ENCODE data around the gene CEBPZ. TPM values are rescaled to one million over a fixed set of nuclear protein-coding genes. Genes with fewer than 3 reads are reported as not detected.

The CEBPZ gene
- total and polyA plus RNA-seq, 2 of the 13 experiments (the other 11 are each of a cell fraction or from before 2014, with no cell fraction given): 14.4 to 117 TPM

DNA sequence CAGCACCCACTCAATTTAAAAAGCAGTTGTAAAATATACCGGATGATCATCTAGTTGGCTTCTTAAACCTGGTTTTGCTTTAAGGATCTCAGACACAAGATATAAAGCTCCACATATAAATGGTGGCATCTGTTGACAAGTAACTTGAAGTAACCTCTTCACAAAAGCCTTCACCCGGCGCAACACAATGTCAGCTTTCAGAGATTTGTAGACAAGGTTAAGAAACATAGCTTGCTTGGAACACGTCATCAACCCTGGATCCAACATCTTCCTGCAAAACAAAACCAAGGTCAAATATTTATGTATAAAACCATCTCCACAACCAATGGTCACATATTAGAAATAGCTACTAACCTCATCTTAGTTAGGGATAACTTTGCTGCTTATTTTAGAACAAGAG, 8.3 kb downstream of the CEBPZ start:
- intact Hi-C loops (cut with micrococcal nuclease; ENCODE audit: unreplicated experiment) (no loop called here), in situ Hi-C loops (cut with HindIII; ENCODE audit: extremely low pct_ligation_motif_present, low pct_unique_long_range_greater_than_20kb) (no loop called here)
- Histone ChIP-seq H3K9me3 (ENCODE audit: low read length) (no peaks in the 10 kb centered on the region), H3K27ac (ENCODE audit: extremely low read length, insufficient read depth, low read length) (no peak overlapping the region), H4K20me1 (ENCODE audit: insufficient read depth, low read length) (peaks cover 6% of the 10 kb centered on the region), H3K4me1 (ENCODE audit: insufficient read depth, low read length) (peaks cover 38% of the 10 kb centered on the region), H3K79me2 (ENCODE audit: insufficient read depth, low read length) (peaks cover 38% of the 10 kb centered on the region), H3K36me3 (replicated peaks in 1 of 2; ENCODE audit: control insufficient read depth in 1 of 2, insufficient read depth in 2 of 2, low read length in 2 of 2) (peaks cover 21 to 63% of the 10 kb centered on the region in 2 experiments), H3K4me3 (replicated peaks in 1 of 3; ENCODE audit: insufficient read depth in 1 of 3, low read depth in 2 of 3, low read length in 3 of 3) (no peak overlapping the region), H3K27me3 (ENCODE audit: control insufficient read depth in 1 of 2, insufficient read depth in 2 of 2, low read length in 2 of 2) (no peaks in the 10 kb centered on the region), H3K9ac (ENCODE audit: insufficient read depth, low read depth, low read length) (no peak overlapping the region), H3K4me2 (ENCODE audit: low read depth, low read length) (no peak overlapping the region), H2AFZ (ENCODE audit: low read length) (no peak overlapping the region)
- ATAC-seq: no peak
- no peak for DNase-seq (ENCODE audit: low spot score)
- WGBS (ENCODE audit: low lambda C conversion rate): over 99% methylated on average over 4 of the region's 4 CpGs
- no TSS peak for BruUV-seq (replicated peaks)
- TF ChIP-seq MAZ (IDR thresholded peaks at IDR 0.05; ENCODE audit: borderline replicate concordance, low read depth, low read length) (no peak), MAZ (CRISPR knock-in tag; IDR thresholded peaks at IDR 0.05; ENCODE audit: low read depth) (no peak), ZNF775 (CRISPR knock-in tag; IDR thresholded peaks at IDR 0.05; ENCODE audit: borderline replicate concordance) (no peak), ZMYM3 (CRISPR knock-in tag; IDR thresholded peaks at IDR 0.05) (no peak), TAF15 (IDR thresholded peaks at IDR 0.05; ENCODE audit: low read depth, low read length, poor library complexity, severe bottlenecking) (no peak), NCOA2 (CRISPR knock-in tag; IDR thresholded peaks at IDR 0.05) (no peak), SYNCRIP (IDR thresholded peaks at IDR 0.05; ENCODE audit: insufficient read depth, low read depth, low read length) (no peak), NR2C2 (CRISPR knock-in tag; IDR thresholded peaks at IDR 0.05; ENCODE audit: borderline replicate concordance) (no peak), SIX1 (CRISPR knock-in tag; IDR thresholded peaks at IDR 0.05; ENCODE audit: borderline replicate concordance) (no peak), ZNF891 (CRISPR knock-in tag; IDR thresholded peaks at IDR 0.05) (no peak), IRF2 (CRISPR knock-in tag; IDR thresholded peaks at IDR 0.05) (no peak), PITX1 (CRISPR knock-in tag; IDR thresholded peaks at IDR 0.05) (no peak), PPARG (CRISPR knock-in tag; conservative IDR thresholded peaks at IDR 0.05) (no peak), ZBTB8A (CRISPR knock-in tag; IDR thresholded peaks at IDR 0.05; ENCODE audit: borderline replicate concordance, low read depth) (no peak), MIER3 (CRISPR knock-in tag; IDR thresholded peaks at IDR 0.05; ENCODE audit: borderline replicate concordance) (no peak), MZF1 (CRISPR knock-in tag; IDR thresholded peaks at IDR 0.05; ENCODE audit: borderline replicate concordance) (no peak)
- TF ChIP-seq, protein P1, sequence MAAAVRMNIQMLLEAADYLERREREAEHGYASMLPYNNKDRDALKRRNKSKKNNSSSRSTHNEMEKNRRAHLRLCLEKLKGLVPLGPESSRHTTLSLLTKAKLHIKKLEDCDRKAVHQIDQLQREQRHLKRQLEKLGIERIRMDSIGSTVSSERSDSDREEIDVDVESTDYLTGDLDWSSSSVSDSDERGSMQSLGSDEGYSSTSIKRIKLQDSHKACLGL (CRISPR knock-in tag; IDR thresholded peaks at IDR 0.05): no peak
- TF ChIP-seq, protein P2, sequence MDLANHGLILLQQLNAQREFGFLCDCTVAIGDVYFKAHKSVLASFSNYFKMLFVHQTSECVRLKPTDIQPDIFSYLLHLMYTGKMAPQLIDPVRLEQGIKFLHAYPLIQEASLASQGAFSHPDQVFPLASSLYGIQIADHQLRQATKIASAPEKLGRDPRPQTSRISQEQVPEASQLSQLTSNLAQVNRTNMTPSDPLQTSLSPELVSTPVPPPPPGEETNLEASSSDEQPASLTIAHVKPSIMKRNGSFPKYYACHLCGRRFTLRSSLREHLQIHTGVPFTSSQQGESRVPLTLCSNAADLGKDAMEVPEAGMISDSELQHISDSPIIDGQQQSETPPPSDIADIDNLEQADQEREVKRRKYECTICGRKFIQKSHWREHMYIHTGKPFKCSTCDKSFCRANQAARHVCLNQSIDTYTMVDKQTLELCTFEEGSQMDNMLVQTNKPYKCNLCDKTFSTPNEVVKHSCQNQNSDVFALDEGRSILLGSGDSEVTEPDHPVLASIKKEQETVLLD (CRISPR knock-in tag; IDR thresholded peaks at IDR 0.05; ENCODE audit: low read depth): no peak
- TF ChIP-seq, protein P3, sequence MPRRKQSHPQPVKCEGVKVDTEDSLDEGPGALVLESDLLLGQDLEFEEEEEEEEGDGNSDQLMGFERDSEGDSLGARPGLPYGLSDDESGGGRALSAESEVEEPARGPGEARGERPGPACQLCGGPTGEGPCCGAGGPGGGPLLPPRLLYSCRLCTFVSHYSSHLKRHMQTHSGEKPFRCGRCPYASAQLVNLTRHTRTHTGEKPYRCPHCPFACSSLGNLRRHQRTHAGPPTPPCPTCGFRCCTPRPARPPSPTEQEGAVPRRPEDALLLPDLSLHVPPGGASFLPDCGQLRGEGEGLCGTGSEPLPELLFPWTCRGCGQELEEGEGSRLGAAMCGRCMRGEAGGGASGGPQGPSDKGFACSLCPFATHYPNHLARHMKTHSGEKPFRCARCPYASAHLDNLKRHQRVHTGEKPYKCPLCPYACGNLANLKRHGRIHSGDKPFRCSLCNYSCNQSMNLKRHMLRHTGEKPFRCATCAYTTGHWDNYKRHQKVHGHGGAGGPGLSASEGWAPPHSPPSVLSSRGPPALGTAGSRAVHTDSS (CRISPR knock-in tag; conservative IDR thresholded peaks at IDR 0.05): no peak
- TF ChIP-seq, protein P4, sequence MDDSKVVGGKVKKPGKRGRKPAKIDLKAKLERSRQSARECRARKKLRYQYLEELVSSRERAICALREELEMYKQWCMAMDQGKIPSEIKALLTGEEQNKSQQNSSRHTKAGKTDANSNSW (CRISPR knock-in tag; IDR thresholded peaks at IDR 0.05; ENCODE audit: borderline replicate concordance): no peak
- ChIA-PET POLR2A (interaction anchor here (1.6 kb wide), 1 partner anchor 9 kb away, joined by 6 read pairs; the partner anchor contains the start of genes CEBPZ and NDUFAF7), CTCF (ENCODE audit: low intra/inter-chr PET ratio, low total read pairs) (no interaction called here)
- FAIRE-seq: no peak
